Dermis microvascular lymphatic vessel endothelial cell (primary cell): ENCODE measurements around the gene WFDC6. TPM values are rescaled to one million over a fixed set of nuclear protein-coding genes. Genes with fewer than 3 reads are reported as not detected.

Experiments
- DNase-seq, 2 donors: peaks; one replicate each; pipeline versions ENCODE4 v3.0.0 to v3.0.0-alpha.2; 2010; ENCODE audit warnings: low read depth in 2 of 2
- total RNA-seq: library from RNA; depleted of rRNA; stranded (reverse); fragments of >200 nt; gene quantifications from 2 replicates; pipeline ENCODE4 v1.2.1, GENCODE V29; 2014

The WFDC6 gene
- total RNA-seq, 1 donor from 2014 or later, result not detected

- no peak for DNase-seq
These were observed 24.0 kb downstream of the WFDC6 start, which contains the start of gene SPINT3 for GRCh38 chr20:45515147-45515913. Gene SPINT3, minus strand, starts transcription at chr20:45515622. Its CDS starts 14 bp downstream, at chr20:45515608.

DNA sequence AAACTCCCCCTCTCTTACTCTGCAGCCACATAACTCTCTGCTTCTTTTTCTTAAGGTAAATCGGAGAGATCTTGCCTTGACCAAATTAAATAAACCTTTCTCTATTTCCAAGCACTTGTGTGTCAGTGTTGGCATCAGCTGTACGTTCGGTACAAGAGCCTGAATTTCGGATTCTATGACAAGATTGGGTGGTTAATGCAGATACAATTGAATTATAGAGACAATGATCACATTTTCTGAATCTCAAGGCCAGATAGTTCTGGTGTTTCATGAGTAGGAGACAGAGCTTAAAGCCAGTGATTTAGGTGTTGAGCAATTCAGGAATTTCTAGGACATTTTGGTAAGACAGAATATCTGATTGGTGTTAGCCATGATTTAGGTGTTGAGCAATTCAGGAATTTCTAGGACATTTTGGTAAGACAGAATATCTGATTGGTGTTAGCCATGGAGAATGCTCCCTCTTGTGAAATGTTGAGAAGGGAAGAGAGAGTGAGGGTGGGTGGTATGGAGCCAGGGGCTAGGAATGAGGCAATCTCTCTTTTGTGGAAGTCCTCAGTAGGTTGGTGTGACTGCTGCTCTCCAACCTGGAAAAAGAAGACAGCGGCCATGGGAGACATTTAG lies 28.9 kb downstream of the WFDC6 start:
- DNase-seq, result no peak

- DNase-seq, result no peak
These were observed 30.2 kb downstream of the WFDC6 start for GRCh38 chr20:45509091-45509490.

DNA sequence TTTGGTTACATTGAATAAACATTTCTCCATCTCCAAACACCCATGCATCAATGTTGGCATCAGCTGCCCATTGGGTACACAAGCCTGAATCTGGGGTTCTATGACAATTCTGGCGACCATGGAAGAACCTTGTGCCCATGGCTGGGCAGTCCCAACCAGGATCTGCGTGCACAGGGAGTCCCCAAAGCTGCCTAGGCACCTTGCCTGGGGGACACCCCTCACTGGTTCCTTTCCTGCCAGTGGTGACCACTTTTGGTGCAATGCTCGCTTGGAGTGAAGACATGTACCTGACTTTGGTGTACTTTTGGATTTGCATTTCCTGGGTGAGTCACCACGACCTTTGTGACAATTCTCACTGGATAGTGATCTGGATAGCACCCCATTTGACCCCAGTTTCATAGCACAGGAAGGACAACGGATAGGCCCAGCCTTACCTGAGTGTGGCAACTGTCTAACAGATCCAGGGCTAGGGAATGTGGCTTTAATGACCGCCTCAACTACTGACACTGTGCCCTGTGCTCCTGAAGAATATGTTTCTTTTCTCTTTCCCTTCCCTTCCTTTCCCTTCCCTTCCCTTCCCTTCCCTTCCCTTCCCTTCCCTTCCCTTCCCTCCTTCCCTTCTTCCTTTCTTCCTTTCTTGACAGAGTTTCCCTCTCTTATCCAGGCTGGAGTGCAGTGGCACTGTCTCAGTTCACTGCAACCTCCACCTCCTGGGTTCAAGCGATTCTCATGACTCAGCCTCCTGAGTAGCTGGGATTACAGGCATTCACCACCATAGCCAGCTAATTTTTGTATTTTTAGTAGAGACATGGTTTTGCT lies 31.0 kb downstream of the WFDC6 start:
- DNase-seq, result no peak

- no peak for DNase-seq
These were observed 32.1 kb downstream of the WFDC6 start for GRCh38 chr20:45507011-45507820.

- no peak for DNase-seq
These were observed 32.9 kb downstream of the WFDC6 start for GRCh38 chr20:45506398-45506797.

- DNase-seq, result no peak
These were observed 35.9 kb downstream of the WFDC6 start for GRCh38 chr20:45503403-45503802.

DNA sequence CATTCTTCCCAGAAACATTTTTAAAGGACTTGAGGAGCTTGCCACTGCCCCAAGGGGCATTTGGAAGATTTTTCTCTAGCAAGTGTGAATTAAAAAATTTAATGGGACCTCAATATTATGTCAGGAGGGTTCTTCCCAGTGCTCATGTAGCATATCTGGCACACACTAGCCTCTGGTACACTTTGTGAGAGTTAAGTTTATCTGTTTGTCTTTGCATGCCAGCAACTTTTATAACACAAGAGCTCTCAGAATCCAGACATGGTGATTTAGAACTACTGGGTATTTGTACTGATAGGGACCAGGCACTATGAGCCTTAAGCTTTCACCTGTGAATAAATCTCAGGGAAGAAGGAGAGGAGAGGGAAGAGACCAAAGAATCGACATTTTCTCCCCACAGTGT lies 36.7 kb downstream of the WFDC6 start:
- DNase-seq, result no peak

DNA sequence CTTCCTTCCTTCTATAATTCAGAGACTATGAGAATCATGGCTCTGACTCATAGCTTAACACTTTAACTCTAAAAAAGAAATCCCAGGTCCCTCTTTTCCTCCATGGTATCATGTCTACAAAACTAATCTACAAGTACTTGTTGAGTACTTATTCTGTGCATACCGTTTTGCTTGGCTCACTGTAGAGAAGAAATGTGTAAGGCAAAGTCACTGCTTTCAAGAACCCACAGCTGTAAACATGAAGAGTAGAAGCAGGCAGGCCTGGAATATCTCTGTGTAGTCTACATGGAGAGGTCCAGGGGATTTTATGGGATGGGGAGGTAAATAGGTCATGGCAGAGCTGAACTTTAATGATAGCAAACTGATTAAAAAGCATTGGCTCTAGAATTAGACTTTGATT lies 37.7 kb downstream of the WFDC6 start:
- no peak for DNase-seq

GRCh38 chr20:45500022-45500421 lies 39.3 kb downstream of the WFDC6 start:
- no peak for DNase-seq

GRCh38 chr20:45497971-45498494 lies 41.2 kb downstream of the WFDC6 start:
- no peak for DNase-seq

GRCh38 chr20:45496166-45496565 lies 43.1 kb downstream of the WFDC6 start:
- DNase-seq, result no peak

GRCh38 chr20:45495501-45495941 lies 43.8 kb downstream of the WFDC6 start:
- DNase-seq, result no peak

DNA sequence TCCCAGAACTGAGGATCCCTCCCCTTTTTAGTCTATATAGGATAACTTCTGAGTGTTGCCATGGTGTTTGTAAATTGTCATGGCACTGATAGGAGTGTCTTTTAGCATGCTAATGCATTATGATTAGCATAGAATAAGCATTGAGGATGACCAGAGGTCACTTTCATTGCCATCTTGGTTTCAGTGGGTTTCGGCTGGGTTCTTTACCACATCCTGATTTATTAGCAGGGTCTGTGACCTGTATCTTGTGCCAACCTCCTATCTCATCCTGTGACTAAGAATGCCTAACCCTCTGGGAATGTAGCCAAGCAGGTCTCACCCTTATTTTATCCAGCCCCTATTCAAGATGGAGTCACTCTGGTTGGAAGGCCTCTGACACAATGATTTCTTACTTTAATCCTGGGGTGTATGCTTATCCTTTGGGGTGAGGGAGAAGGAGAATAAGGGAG lies 50.2 kb downstream of the WFDC6 start:
- no peak for DNase-seq

GRCh38 chr20:45487231-45487635 lies 52.0 kb downstream of the WFDC6 start:
- DNase-seq, result no peak

DNA sequence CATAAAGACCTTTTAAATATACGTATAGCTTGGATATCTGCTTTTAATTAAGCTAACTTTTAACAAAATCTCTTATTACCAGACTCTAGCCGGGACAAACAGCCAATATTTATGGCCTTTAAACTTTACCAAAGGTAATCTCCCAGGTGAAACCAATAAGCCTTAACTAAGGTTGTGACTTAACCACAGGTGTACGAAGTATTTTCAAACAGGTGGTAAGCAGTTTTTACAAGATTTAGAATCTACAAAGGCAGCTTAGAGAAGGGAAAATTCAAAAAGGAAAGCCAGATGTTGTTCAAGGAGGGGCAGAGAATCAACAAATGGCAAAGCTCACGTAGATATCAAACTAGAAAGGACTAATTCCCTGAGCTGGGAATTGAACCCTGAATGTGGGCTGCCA lies 53.9 kb downstream of the WFDC6 start:
- DNase-seq, result no peak

- DNase-seq, result no peak
These were observed 54.6 kb downstream of the WFDC6 start for GRCh38 chr20:45484676-45485075.
